ENCODE measurements around the gene SRPX2.

The SRPX2 gene

GRCh38 chrX:100704581-100705203 is 60.7 kb downstream of the SRPX2 start:
- CTCF ChIA-PET, result no interaction called here
- peaks cover 0 to 9% of the 10 kb centered on the region in 2 experiments; a peak in 1 of 3 replicates for H3K36me3 ChIP-seq (ENCODE audit: control insufficient read depth in 2 of 2, insufficient read depth in 1 of 2, low read length in 2 of 2)
- H3K27ac ChIP-seq (ENCODE audit: extremely low read depth, low read depth, low read length), result no peak overlapping the region
- H3K4me1 ChIP-seq (ENCODE audit: control insufficient read depth, insufficient read depth, low read length), result no peaks in the 10 kb centered on the region
- no peak for TF ChIP-seq ZNF626 (tag by site-specific recombination; IDR thresholded peaks at IDR 0.05)
- POLR2A ChIA-PET, result no interaction called here
- no peak overlapping the region for H3K4me3 ChIP-seq (ENCODE audit: low read depth, low read length)
- no peaks in the 10 kb centered on the region for H3K9me3 ChIP-seq (ENCODE audit: control insufficient read depth, insufficient read depth, low read depth, low read length)

- CTCF ChIA-PET, result interaction anchor here (0.5 to 0.7 kb wide), 2 partner anchors 25 to 118 kb away, joined by 3 read pairs; no protein-coding TSS in a partner anchor
- TF ChIP-seq KLF17 (tag by site-specific recombination; IDR thresholded peaks at IDR 0.05), result no peak
- TF ChIP-seq ZNF555 (tag by site-specific recombination; conservative IDR thresholded peaks at IDR 0.05), result no peak
- no peak for TF ChIP-seq ZNF549 (tag by site-specific recombination; IDR thresholded peaks at IDR 0.05)
- TF ChIP-seq ZNF292 (tag by site-specific recombination; IDR thresholded peaks at IDR 0.05; ENCODE audit: borderline replicate concordance, low read depth), result no peak
Observed at GRCh38 chrX:100710816-100711215, 66.8 kb downstream of the SRPX2 start.

GRCh38 chrX:100717363-100717762 is 73.4 kb downstream of the SRPX2 start:
- no peaks in the 10 kb centered on the region for H3K36me3 ChIP-seq (ENCODE audit: control insufficient read depth in 2 of 2, insufficient read depth in 1 of 2, low read length in 2 of 2)
- no peak overlapping the region for H3K4me3 ChIP-seq (ENCODE audit: low read depth, low read length)
- POLR2A ChIA-PET, result no interaction called here
- H3K4me1 ChIP-seq (ENCODE audit: control insufficient read depth, insufficient read depth, low read length), result no peaks in the 10 kb centered on the region
- CTCF ChIA-PET, result interaction anchor here (0.8 to 1.4 kb wide), 2 partner anchors 32 to 51 kb away, joined by 6 to 7 read pairs; no protein-coding TSS in a partner anchor
- TF ChIP-seq OVOL3 (tag by site-specific recombination; IDR thresholded peaks at IDR 0.05) (no peak), ZNF670 (tag by site-specific recombination; IDR thresholded peaks at IDR 0.05; ENCODE audit: low read depth) (no peak), ZNF626 (tag by site-specific recombination; IDR thresholded peaks at IDR 0.05) (no peak), ZNF221 (tag by site-specific recombination; IDR thresholded peaks at IDR 0.05; ENCODE audit: borderline replicate concordance) (no peak), ZBTB49 (tag by site-specific recombination; IDR thresholded peaks at IDR 0.05; ENCODE audit: low read depth) (no peak), ZFP41 (tag by site-specific recombination; IDR thresholded peaks at IDR 0.05; ENCODE audit: borderline replicate concordance) (no peak), BCL11A (tag by site-specific recombination; IDR thresholded peaks at IDR 0.05; ENCODE audit: low read depth) (no peak)
- no peak overlapping the region for H3K27ac ChIP-seq (ENCODE audit: extremely low read depth, low read depth, low read length)
- no peaks in the 10 kb centered on the region; the same call in 1 of the 2 replicates for H3K9me3 ChIP-seq (ENCODE audit: control insufficient read depth, insufficient read depth, low read depth, low read length)

More at GRCh38 chrX:100710816-100711215, 66.8 kb downstream of the SRPX2 start:
- POLR2A ChIA-PET, result no interaction called here
- Histone ChIP-seq H3K9me3 (ENCODE audit: control insufficient read depth, insufficient read depth, low read depth, low read length) (no peaks in the 10 kb centered on the region), H3K4me3 (ENCODE audit: low read depth, low read length) (no peak overlapping the region), H3K36me3 (ENCODE audit: control insufficient read depth in 2 of 2, insufficient read depth in 1 of 2, low read length in 2 of 2) (no peaks in the 10 kb centered on the region), H3K27ac (ENCODE audit: extremely low read depth, low read depth, low read length) (no peak overlapping the region), H3K4me1 (ENCODE audit: control insufficient read depth, insufficient read depth, low read length) (no peaks in the 10 kb centered on the region)

GRCh38 chrX:100719139-100719538 is 75.1 kb downstream of the SRPX2 start:
- Histone ChIP-seq H3K27ac (ENCODE audit: extremely low read depth, low read depth, low read length) (no peak overlapping the region), H3K36me3 (ENCODE audit: control insufficient read depth in 2 of 2, insufficient read depth in 1 of 2, low read length in 2 of 2) (no peaks in the 10 kb centered on the region), H3K9me3 (ENCODE audit: control insufficient read depth, insufficient read depth, low read depth, low read length) (no peaks in the 10 kb centered on the region; the same call in 1 of the 2 replicates), H3K4me3 (ENCODE audit: low read depth, low read length) (no peak overlapping the region), H3K4me1 (ENCODE audit: control insufficient read depth, insufficient read depth, low read length) (no peaks in the 10 kb centered on the region)
- POLR2A ChIA-PET, result interaction anchor here (1.2 kb wide), 1 partner anchor 13 kb away, joined by 3 read pairs; the partner anchor contains the start of gene SYTL4
- CTCF ChIA-PET, result interaction anchor here (1.6 to 4.9 kb wide), 2 partner anchors 34 to 49 kb away, joined by 5 to 24 read pairs; no protein-coding TSS in a partner anchor
- TF ChIP-seq ZNF521 (tag by site-specific recombination; IDR thresholded peaks at IDR 0.05) (no peak), ZNF670 (tag by site-specific recombination; IDR thresholded peaks at IDR 0.05; ENCODE audit: low read depth) (no peak), RBAK (tag by site-specific recombination; IDR thresholded peaks at IDR 0.05) (no peak), ZNF692 (tag by site-specific recombination; IDR thresholded peaks at IDR 0.05) (no peak)

Data from HEK293 (cell line).